GM18505 (cell line): ENCODE results near the gene IQUB.
A peak's percentile ranks its signal among the peaks of the same experiment; 100 is the strongest.

Experiments
- ATAC-seq: cut with Tn5 transposase; IDR thresholded peaks from one replicate; pipeline ENCODE4 v1.9.1; 2021; ENCODE audit not compliant: unreplicated experiment
- POLR2A ChIP-seq: IDR thresholded peaks from 4 replicates; pipeline ENCODE4 v1.6.1; 2011; ENCODE audit warnings: borderline replicate concordance; ENCODE audit not compliant: insufficient read depth, insufficient read length; ENCODE audit errors: extremely low read depth

IQUB gene

DNA sequence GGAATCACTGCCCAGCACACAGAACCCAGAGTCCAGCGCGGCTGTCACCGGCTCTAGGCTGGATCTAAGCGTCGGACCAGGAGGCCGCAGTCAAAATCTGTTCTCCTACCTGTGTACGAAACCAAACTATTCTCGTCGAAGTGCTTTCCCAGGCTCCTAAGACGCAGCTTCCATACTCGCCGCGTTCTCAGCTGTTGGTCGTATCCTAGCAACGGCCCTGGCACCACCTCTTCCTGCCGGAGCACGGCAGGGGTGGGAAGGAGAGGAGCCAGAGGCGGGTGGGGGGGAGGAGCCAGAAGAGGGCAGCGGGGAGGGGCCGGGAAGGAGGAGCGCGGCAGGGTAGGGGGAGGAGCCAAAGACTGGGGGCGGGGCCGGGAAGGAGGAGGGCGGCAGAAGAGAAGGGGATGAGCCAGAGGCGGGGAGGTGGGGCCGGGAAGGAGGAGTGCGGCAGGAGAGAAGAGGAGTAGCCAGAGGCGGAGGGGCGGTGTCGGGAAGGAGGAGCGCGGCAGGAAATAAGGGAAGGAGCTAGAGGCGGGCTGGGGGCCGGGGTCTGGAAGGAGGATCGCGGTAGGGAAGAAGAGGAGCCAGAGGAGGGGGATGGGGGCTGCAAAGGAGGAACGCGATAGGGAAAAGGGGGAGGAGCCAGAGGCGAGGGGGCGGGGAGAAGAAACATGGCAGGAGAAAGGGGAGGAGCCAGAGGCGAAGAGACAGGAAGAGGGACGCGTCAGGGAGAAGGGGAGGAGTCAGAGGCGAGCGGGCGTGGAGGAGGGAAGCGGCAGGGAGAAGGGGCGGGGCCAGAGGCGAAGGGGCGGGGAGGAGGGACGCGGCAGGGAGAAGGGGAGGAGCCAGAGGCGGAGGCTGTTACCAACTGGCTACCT is at the start of gene IQUB:
TSS of gene IQUB (minus strand) at position 213 of the 878 bp plus-strand sequence. CDS start 22,255 bp downstream, outside the sequence.
- no peak for TF ChIP-seq POLR2A
- ATAC-seq: peak; percentile 86

DNA sequence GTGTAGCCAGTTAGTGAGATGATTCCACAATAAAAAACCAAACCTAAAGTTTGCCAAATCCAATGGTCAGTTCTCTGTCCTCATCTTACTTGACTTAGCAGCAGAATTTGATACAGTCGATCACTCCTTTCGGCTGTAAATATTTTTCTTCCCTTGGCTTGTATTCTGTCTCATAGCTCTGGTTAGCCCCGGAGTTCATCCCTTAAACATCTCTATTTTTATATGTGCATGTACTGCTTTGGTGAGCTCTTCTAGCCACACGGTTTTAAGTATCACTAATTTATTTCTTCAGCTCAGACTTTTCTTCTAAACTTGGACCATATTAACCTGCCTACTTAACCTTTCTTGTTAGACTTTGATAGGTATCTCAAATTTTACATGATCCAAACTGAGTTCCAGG is 49.4 kb upstream of the IQUB start:
- TF ChIP-seq POLR2A: no peak
- no peak for ATAC-seq

- peak; percentile 7 for ATAC-seq
- no peak for TF ChIP-seq POLR2A
These were observed 46.7 kb upstream of the IQUB start for GRCh38 chr7:123581162-123581459.

- peak; percentile 86 for ATAC-seq
- no peak for TF ChIP-seq POLR2A
These were observed 46.2 kb upstream of the IQUB start for GRCh38 chr7:123580406-123581161.

- no peak for ATAC-seq
- no peak for TF ChIP-seq POLR2A
These were observed 45.0 kb upstream of the IQUB start for GRCh38 chr7:123579416-123579815.

GRCh38 chr7:123573896-123574467 is 39.6 kb upstream of the IQUB start:
- ATAC-seq: no peak

GRCh38 chr7:123573341-123573740 is 38.9 kb upstream of the IQUB start:
- TF ChIP-seq POLR2A: no peak
- no peak for ATAC-seq

More at GRCh38 chr7:123573896-123574467, 39.6 kb upstream of the IQUB start:
- TF ChIP-seq POLR2A: no peak

- no peak for ATAC-seq
- no peak for TF ChIP-seq POLR2A
These were observed 37.3 kb upstream of the IQUB start for GRCh38 chr7:123571684-123572083.

- TF ChIP-seq POLR2A: no peak
These were observed 36.8 kb upstream of the IQUB start for GRCh38 chr7:123571187-123571586.

GRCh38 chr7:123570390-123571182 is 36.2 kb upstream of the IQUB start:
- TF ChIP-seq POLR2A: no peak

More at GRCh38 chr7:123571187-123571586, 36.8 kb upstream of the IQUB start:
- no peak for ATAC-seq

GRCh38 chr7:123569352-123570010 is 35.1 kb upstream of the IQUB start:
- no peak for TF ChIP-seq POLR2A
- no peak for ATAC-seq

More at GRCh38 chr7:123570390-123571182, 36.2 kb upstream of the IQUB start:
- ATAC-seq: no peak

DNA sequence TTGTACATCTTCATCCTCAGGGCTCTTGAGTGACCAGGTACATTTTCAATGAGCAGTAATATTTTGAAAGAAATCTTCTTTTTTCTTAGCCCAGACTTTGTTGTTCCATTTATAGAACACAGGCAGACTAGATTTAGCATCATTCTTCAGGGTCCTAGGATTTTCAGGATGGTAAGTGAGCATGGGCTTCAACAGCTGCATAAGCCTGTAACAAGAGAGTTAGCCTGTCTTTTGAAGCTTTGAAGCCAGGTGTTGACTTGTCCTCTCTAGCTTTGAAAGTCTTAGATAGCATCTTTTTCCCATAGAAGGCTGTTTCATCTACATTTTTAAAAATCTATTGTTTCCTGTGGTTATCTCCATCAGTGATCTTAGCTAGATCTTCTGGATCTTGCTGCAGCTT is 27.7 kb upstream of the IQUB start:
- no peak for TF ChIP-seq POLR2A
- ATAC-seq: no peak

DNA sequence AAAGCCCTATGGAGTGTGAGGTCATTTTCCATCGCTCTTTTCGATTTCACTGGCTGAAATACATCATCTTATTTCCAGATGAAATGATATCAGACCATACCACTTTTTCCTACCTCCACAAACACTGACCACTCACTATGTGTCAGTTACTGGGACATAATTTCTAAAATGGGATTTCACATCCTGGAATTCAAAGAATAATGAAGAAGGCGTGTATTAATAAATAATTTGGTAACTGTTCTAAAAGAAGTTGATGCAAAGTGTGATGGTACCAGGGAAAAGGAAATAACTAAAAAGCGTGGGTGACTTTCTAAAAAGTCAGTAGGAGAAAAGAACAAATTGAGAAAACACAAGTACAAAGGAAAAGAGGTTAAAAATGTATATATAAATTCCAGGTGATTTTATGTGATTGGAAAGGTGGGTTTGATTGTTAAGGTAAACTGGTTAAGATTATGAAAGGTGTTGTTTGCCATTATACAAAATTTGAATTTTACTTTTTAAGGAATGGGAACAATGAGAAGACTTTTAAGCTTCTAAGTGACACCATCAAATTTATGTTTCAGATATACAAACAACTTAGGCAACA is 24.0 kb upstream of the IQUB start:
- ATAC-seq: no peak
- TF ChIP-seq POLR2A: no peak
